NCI-H1048 (cell line): ENCODE results near the gene TACSTD2.
"Not testable (repeated sequence)": the region's sequence is repeated elsewhere in the genome, so short reads cannot be mapped to it uniquely, and the experiment has no call there.

Experiments
- DNase-seq: peaks from one replicate; lab custom pipeline; 2025; lab: John Stamatoyannopoulos, UW

The TACSTD2 gene

GRCh38 chr1:58576727-58577653, at the start of gene TACSTD2:
Gene TACSTD2, minus strand, starts transcription at chr1:58577252. Its CDS starts 96 bp downstream, at chr1:58577156.
- DNase-seq = no peak

GRCh38 chr1:58626293-58626692, 49.2 kb upstream of the TACSTD2 start:
- DNase-seq = no peak

- DNase-seq = not testable (repeated sequence)
Observed at GRCh38 chr1:58623259-58623658, 46.2 kb upstream of the TACSTD2 start.

- no peak for DNase-seq
Observed at GRCh38 chr1:58622571-58622970, 45.5 kb upstream of the TACSTD2 start.

- DNase-seq = no peak
Observed at GRCh38 chr1:58621391-58621790, 44.3 kb upstream of the TACSTD2 start.

GRCh38 chr1:58620926-58621325, 43.9 kb upstream of the TACSTD2 start:
- DNase-seq = no peak

GRCh38 chr1:58620259-58620658, 43.2 kb upstream of the TACSTD2 start:
- DNase-seq = no peak

GRCh38 chr1:58619286-58620054, 42.4 kb upstream of the TACSTD2 start:
- DNase-seq = no peak

- DNase-seq = no peak
Observed at GRCh38 chr1:58618303-58618702, 41.3 kb upstream of the TACSTD2 start.

GRCh38 chr1:58611861-58612385, 34.9 kb upstream of the TACSTD2 start:
- DNase-seq = no peak

- DNase-seq = no peak
Observed at GRCh38 chr1:58608945-58609344, 31.9 kb upstream of the TACSTD2 start.

GRCh38 chr1:58608297-58608696, 31.2 kb upstream of the TACSTD2 start:
- DNase-seq = no peak

GRCh38 chr1:58607391-58607790, 30.3 kb upstream of the TACSTD2 start:
- DNase-seq = no peak

- DNase-seq = not testable (repeated sequence)
Observed at GRCh38 chr1:58601921-58602320, 24.9 kb upstream of the TACSTD2 start.

- DNase-seq = no peak
Observed at GRCh38 chr1:58597996-58598395, 20.9 kb upstream of the TACSTD2 start.

GRCh38 chr1:58597076-58597475, 20.0 kb upstream of the TACSTD2 start:
- DNase-seq = no peak

- no peak for DNase-seq
Observed at GRCh38 chr1:58596631-58597052, 19.6 kb upstream of the TACSTD2 start.

- no peak for DNase-seq
Observed at GRCh38 chr1:58594546-58594945, 17.5 kb upstream of the TACSTD2 start.

- DNase-seq = no peak
Observed at GRCh38 chr1:58592522-58593134, 15.6 kb upstream of the TACSTD2 start.

GRCh38 chr1:58591806-58592205, 14.8 kb upstream of the TACSTD2 start:
- no peak for DNase-seq

GRCh38 chr1:58590019-58590418, 13.0 kb upstream of the TACSTD2 start:
- DNase-seq = no peak

- no peak for DNase-seq
Observed at GRCh38 chr1:58588396-58588795, 11.3 kb upstream of the TACSTD2 start.
